GM23338 (cell line): ENCODE data around the gene THADA. TPM values are rescaled to one million over a fixed set of nuclear protein-coding genes. Genes with fewer than 3 reads are reported as not detected.

ENCODE experiments used
- ATAC-seq: fragments of 200-7000 bp; cut with Tn5 transposase; 3 replicates; pipeline ENCODE4 v1.9.1; 2020
- DNase-seq: peaks from one replicate; pipeline ENCODE4 v3.0.0-alpha.2; 2015; ENCODE audit warnings: low spot score
- H2AFZ ChIP-seq: fragments of 200-600 bp; sonication (generic); 2 replicates; pipeline ENCODE4 v1.8.0; 2016; ENCODE audit warnings: antibody characterized with exemption, mild to moderate bottlenecking, moderate library complexity
- H3F3A ChIP-seq: fragments of 200-600 bp; sonication (generic); replicated peaks from 2 replicates; pipeline ENCODE4 v1.8.0; 2017; ENCODE audit warnings: antibody characterized with exemption, mixed run types, low read depth
- H3K27ac ChIP-seq: fragments of 200-600 bp; sonication (generic); 2 replicates; pipeline ENCODE4 v1.6.1; 2016; ENCODE audit warnings: low read depth
- H3K27me3 ChIP-seq: fragments of 200-600 bp; sonication (generic); 2 replicates; pipeline ENCODE4 v1.8.0; 2016; ENCODE audit warnings: mild to moderate bottlenecking, mixed run types, moderate library complexity; ENCODE audit not compliant: insufficient read depth
- H3K36me3 ChIP-seq: fragments of 200-600 bp; sonication (generic); 2 replicates; pipeline ENCODE4 v1.8.0; 2016; ENCODE audit warnings: mild to moderate bottlenecking; ENCODE audit not compliant: insufficient read depth
- H3K4me1 ChIP-seq: fragments of 200-600 bp; sonication (generic); 2 replicates; pipeline ENCODE4 v1.8.0; 2016; ENCODE audit warnings: mild to moderate bottlenecking, moderate library complexity; ENCODE audit not compliant: insufficient read depth
- H3K4me2 ChIP-seq: fragments of 200-600 bp; sonication (generic); 2 replicates; pipeline ENCODE4 v1.7.1; 2017; ENCODE audit warnings: mixed run types
- H3K4me3 ChIP-seq: fragments of 200-600 bp; sonication (generic); 2 replicates; pipeline ENCODE4 v1.6.1; 2016; ENCODE audit warnings: mixed run types
- H3K79me2 ChIP-seq: fragments of 200-600 bp; sonication (generic); replicated peaks from 2 replicates; pipeline ENCODE4 v1.8.0; 2017; ENCODE audit warnings: mild to moderate bottlenecking; ENCODE audit not compliant: insufficient read depth
- H3K9me2 ChIP-seq: fragments of 200-600 bp; sonication (generic); 2 replicates; pipeline ENCODE4 v1.8.0; 2017; ENCODE audit not compliant: insufficient read depth
- H4K20me1 ChIP-seq: fragments of 200-600 bp; sonication (generic); replicated peaks from 2 replicates; pipeline ENCODE4 v1.8.0; 2017; ENCODE audit warnings: mild to moderate bottlenecking; ENCODE audit not compliant: insufficient read depth
- H3K27ac Mint-ChIP-seq: 2 replicates; pipeline ENCODE4 v1.8.0; 2020; ENCODE audit warnings: inconsistent platforms, mild to moderate bottlenecking, moderate library complexity, mixed read lengths
- H3K27me3 Mint-ChIP-seq: 3 replicates; pipeline ENCODE4 v1.8.0; 2022; ENCODE audit warnings: low read depth, mild to moderate bottlenecking, moderate library complexity, mixed read lengths, inconsistent platforms; ENCODE audit not compliant: insufficient read depth, poor library complexity
- H3K36me3 Mint-ChIP-seq: 3 replicates; pipeline ENCODE4 v1.8.0; 2021; ENCODE audit warnings: low read depth, mild to moderate bottlenecking, inconsistent platforms, moderate library complexity, mixed read lengths
- H3K4me1 Mint-ChIP-seq: 3 replicates; pipeline ENCODE4 v1.8.0; 2020; ENCODE audit warnings: mild to moderate bottlenecking, inconsistent platforms, mixed read lengths
- H3K4me3 Mint-ChIP-seq: 3 replicates; pipeline ENCODE4 v1.8.0; 2021; ENCODE audit warnings: moderate library complexity, mild to moderate bottlenecking, inconsistent platforms, mixed read lengths
- H3K9me3 Mint-ChIP-seq: 3 replicates; pipeline ENCODE4 v1.8.0; 2020; ENCODE audit warnings: moderate library complexity, mild to moderate bottlenecking, inconsistent platforms, mixed read lengths
- EZH2 ChIP-seq: fragments of 200-600 bp; sonication (generic); IDR thresholded peaks from one replicate; pipeline ENCODE4 v1.8.0; 2017; ENCODE audit warnings: antibody characterized with exemption, mild to moderate bottlenecking, low read depth; ENCODE audit not compliant: unreplicated experiment
- EZH2phosphoT487 ChIP-seq: fragments of 200-600 bp; sonication (generic); IDR thresholded peaks from one replicate; pipeline ENCODE4 v1.8.1; 2018; ENCODE audit warnings: antibody characterized with exemption; ENCODE audit not compliant: unreplicated experiment
- JUNB ChIP-seq: IDR thresholded peaks from one replicate; pipeline ENCODE4 v1.6.1; 2016; ENCODE audit warnings: antibody characterized with exemption; ENCODE audit not compliant: unreplicated experiment
- NANOG ChIP-seq: IDR thresholded peaks from 2 replicates; pipeline ENCODE4 v1.6.1; 2016; ENCODE audit warnings: antibody characterized with exemption, borderline replicate concordance
- POLR2AphosphoS5 ChIP-seq: IDR thresholded peaks from 2 replicates; pipeline ENCODE4 v1.6.1; 2016; ENCODE audit warnings: antibody characterized with exemption, low read depth
- STAT1 ChIP-seq: IDR thresholded peaks from one replicate; pipeline ENCODE4 v1.6.1; 2016; ENCODE audit warnings: antibody characterized with exemption; ENCODE audit not compliant: unreplicated experiment
- ZNF114 ChIP-seq: fragments of 250-450 bp; sonication (Bioruptor Pico); IDR thresholded peaks from 2 replicates; pipeline ENCODE4 v1.5.0; 2020; ENCODE audit warnings: mild to moderate bottlenecking, moderate library complexity
- ZNF331 ChIP-seq: fragments of 250-450 bp; sonication (Bioruptor Pico); IDR thresholded peaks from 2 replicates; pipeline ENCODE4 v1.5.0; 2020; ENCODE audit warnings: low read depth, mild to moderate bottlenecking, moderate library complexity
- polyA plus RNA-seq: library from polyadenylated mRNA; unstranded; fragments of >200 nt; fragmentation: Nextera tagmentation; extraction: Ambion mirVana; gene quantifications from 2 replicates; pipeline ENCODE4 v1.2.1, GENCODE V29; 2016
- total RNA-seq: library from RNA; depleted of rRNA; stranded (reverse); fragments of >200 nt; shearing (Covaris generic); gene quantifications from 2 replicates; pipeline ENCODE4 v1.2.3, GENCODE V29; 2014
- TF ChIP-seq, protein P1 (sequence below), 2 experiments: fragments of 200-600 bp in 1 of 2; sonication (generic) in 1 of 2; conservative IDR thresholded peaks; 2 replicates each; pipeline versions ENCODE4 v1.5.1 to v1.6.1; 2016 to 2017; ENCODE audit warnings: antibody characterized with exemption in 2 of 2, low read depth in 2 of 2, mild to moderate bottlenecking in 2 of 2, moderate library complexity in 1 of 2
- TF ChIP-seq, protein P2 (sequence below): IDR thresholded peaks from 2 replicates; pipeline ENCODE4 v1.6.1; 2016; ENCODE audit warnings: antibody characterized with exemption
- TF ChIP-seq, protein P3 (sequence below): IDR thresholded peaks from one replicate; pipeline ENCODE4 v1.6.1; 2018; ENCODE audit warnings: antibody characterized with exemption; ENCODE audit not compliant: unreplicated experiment

Gene THADA
- total and polyA plus RNA-seq, 2 experiments from 2014 or later: 17.0 to 30.7 TPM

DNA sequence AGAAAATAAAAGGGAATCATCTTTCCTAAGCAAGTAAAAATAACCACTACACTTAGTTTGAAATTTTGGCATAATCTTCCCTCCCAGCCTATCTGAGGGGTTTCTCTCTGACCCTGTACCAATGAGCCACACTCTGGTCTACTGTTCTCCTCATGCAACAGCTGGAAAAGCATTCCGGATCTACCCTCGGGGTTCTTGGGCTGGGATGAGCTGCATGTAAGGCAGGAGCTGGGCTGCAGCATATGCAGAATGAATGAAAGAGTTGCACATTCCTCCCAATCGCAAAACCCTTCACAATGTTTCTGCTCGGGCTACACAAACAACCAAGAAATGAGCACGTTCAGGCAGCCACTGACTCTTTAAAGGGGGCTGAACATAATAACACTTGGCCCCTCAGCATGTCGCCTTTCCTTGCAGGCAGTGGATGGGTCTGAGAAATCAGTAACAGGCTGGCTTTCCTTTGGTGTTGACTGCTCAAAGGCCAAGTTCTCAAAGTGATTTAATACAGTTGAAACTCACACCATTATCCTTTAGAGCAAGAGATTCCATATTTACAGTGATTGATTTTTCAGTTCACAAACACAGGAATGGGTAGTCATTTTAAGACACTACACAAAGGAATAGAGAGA lies 189.1 kb downstream of the THADA start:
- Mint-ChIP-seq H3K27ac (peak overlapping the region; percentile 28; the same call in 1 of the 2 replicates), H3K9me3 (no peaks in the 10 kb centered on the region)
- TF ChIP-seq EZH2 (no peak), POLR2AphosphoS5 (no peak), STAT1 (no peak), EZH2phosphoT487 (no peak), ZNF114 (CRISPR knock-in tag) (no peak), NANOG (no peak)
- TF ChIP-seq, protein P1, sequence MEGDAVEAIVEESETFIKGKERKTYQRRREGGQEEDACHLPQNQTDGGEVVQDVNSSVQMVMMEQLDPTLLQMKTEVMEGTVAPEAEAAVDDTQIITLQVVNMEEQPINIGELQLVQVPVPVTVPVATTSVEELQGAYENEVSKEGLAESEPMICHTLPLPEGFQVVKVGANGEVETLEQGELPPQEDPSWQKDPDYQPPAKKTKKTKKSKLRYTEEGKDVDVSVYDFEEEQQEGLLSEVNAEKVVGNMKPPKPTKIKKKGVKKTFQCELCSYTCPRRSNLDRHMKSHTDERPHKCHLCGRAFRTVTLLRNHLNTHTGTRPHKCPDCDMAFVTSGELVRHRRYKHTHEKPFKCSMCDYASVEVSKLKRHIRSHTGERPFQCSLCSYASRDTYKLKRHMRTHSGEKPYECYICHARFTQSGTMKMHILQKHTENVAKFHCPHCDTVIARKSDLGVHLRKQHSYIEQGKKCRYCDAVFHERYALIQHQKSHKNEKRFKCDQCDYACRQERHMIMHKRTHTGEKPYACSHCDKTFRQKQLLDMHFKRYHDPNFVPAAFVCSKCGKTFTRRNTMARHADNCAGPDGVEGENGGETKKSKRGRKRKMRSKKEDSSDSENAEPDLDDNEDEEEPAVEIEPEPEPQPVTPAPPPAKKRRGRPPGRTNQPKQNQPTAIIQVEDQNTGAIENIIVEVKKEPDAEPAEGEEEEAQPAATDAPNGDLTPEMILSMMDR (conservative IDR thresholded peaks at IDR 0.05; ENCODE audit: low read depth in 2 of 2): no peak
- TF ChIP-seq, protein P2, sequence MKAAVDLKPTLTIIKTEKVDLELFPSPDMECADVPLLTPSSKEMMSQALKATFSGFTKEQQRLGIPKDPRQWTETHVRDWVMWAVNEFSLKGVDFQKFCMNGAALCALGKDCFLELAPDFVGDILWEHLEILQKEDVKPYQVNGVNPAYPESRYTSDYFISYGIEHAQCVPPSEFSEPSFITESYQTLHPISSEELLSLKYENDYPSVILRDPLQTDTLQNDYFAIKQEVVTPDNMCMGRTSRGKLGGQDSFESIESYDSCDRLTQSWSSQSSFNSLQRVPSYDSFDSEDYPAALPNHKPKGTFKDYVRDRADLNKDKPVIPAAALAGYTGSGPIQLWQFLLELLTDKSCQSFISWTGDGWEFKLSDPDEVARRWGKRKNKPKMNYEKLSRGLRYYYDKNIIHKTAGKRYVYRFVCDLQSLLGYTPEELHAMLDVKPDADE: no peak

DNA sequence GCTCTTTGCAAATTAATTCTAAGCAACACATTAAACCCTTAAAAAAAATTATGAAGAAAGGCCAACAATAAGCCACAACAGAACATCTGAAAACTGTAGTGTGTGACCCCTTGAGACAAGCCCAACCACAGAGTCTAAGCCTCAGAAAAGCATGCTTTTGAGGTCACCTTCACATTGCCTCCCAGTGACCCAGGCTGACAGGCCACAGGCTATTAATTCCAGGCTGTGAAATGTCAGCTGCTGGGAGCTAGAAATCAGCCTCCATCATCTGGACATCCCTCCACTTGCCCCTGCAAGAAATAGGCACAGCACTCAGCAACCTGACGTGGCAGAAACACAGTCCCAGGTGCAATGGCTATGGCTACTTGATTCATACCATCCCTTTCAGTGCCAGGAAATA lies 190.0 kb downstream of the THADA start:
- H3K9me3 Mint-ChIP-seq: no peaks in the 10 kb centered on the region
- TF ChIP-seq ZNF331 (no peak), EZH2 (no peak), NANOG (no peak), JUNB (no peak)
- TF ChIP-seq, protein P3, sequence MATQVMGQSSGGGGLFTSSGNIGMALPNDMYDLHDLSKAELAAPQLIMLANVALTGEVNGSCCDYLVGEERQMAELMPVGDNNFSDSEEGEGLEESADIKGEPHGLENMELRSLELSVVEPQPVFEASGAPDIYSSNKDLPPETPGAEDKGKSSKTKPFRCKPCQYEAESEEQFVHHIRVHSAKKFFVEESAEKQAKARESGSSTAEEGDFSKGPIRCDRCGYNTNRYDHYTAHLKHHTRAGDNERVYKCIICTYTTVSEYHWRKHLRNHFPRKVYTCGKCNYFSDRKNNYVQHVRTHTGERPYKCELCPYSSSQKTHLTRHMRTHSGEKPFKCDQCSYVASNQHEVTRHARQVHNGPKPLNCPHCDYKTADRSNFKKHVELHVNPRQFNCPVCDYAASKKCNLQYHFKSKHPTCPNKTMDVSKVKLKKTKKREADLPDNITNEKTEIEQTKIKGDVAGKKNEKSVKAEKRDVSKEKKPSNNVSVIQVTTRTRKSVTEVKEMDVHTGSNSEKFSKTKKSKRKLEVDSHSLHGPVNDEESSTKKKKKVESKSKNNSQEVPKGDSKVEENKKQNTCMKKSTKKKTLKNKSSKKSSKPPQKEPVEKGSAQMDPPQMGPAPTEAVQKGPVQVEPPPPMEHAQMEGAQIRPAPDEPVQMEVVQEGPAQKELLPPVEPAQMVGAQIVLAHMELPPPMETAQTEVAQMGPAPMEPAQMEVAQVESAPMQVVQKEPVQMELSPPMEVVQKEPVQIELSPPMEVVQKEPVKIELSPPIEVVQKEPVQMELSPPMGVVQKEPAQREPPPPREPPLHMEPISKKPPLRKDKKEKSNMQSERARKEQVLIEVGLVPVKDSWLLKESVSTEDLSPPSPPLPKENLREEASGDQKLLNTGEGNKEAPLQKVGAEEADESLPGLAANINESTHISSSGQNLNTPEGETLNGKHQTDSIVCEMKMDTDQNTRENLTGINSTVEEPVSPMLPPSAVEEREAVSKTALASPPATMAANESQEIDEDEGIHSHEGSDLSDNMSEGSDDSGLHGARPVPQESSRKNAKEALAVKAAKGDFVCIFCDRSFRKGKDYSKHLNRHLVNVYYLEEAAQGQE: no peak

More for the DNA sequence above, 189.1 kb downstream of the THADA start:
- no peaks in the 10 kb centered on the region for H3K79me2 ChIP-seq
- ATAC-seq (peak; percentile 51), DNase-seq (peak; percentile 20)
- H3K4me3 ChIP-seq: no peak overlapping the region
- H3K4me1 Mint-ChIP-seq: peaks cover 44% of the 10 kb centered on the region
- H3K27me3 Mint-ChIP-seq: peaks cover 3% of the 10 kb centered on the region
- no peak overlapping the region; the same call in 1 of the 2 replicates for H3K27ac ChIP-seq
- no peak overlapping the region for H3K4me2 ChIP-seq
- H2AFZ ChIP-seq: no peak overlapping the region
- no peaks in the 10 kb centered on the region for H3F3A ChIP-seq
- H3K36me3 Mint-ChIP-seq: no peaks in the 10 kb centered on the region
- no peak overlapping the region for H3K4me3 Mint-ChIP-seq
- H3K27me3 ChIP-seq: no peaks in the 10 kb centered on the region
- peaks cover 4% of the 10 kb centered on the region for H3K9me2 ChIP-seq
- no peaks in the 10 kb centered on the region for H4K20me1 ChIP-seq
- no peaks in the 10 kb centered on the region for H3K36me3 ChIP-seq
- peaks cover 31% of the 10 kb centered on the region for H3K4me1 ChIP-seq

More for the DNA sequence above, 190.0 kb downstream of the THADA start:
- Mint-ChIP-seq H3K27me3 (peaks cover 3% of the 10 kb centered on the region), H3K36me3 (no peaks in the 10 kb centered on the region), H3K4me1 (peaks cover 44% of the 10 kb centered on the region), H3K27ac (no peak overlapping the region; the same call in 1 of the 2 replicates), H3K4me3 (no peak overlapping the region)
- DNase-seq (no peak), ATAC-seq (peak; percentile 33)
- Histone ChIP-seq H3F3A (no peaks in the 10 kb centered on the region), H3K4me1 (peaks cover 31% of the 10 kb centered on the region), H3K36me3 (no peaks in the 10 kb centered on the region), H3K79me2 (no peaks in the 10 kb centered on the region), H3K27ac (no peak overlapping the region), H4K20me1 (no peaks in the 10 kb centered on the region), H3K4me3 (no peak overlapping the region), H2AFZ (no peak overlapping the region), H3K9me2 (peaks cover 4% of the 10 kb centered on the region), H3K27me3 (no peaks in the 10 kb centered on the region), H3K4me2 (no peak overlapping the region)
